ENCODE data around the gene RAPGEF3.

- TF ChIP-seq CTCF (IDR thresholded peaks at IDR 0.05) (no peak), EZH2 (IDR thresholded peaks at IDR 0.05) (no peak)
Observed at GRCh38 chr12:47741340-47741703, 17.4 kb downstream of the RAPGEF3 start.
